OCI-LY1 (cell line): ENCODE results near the gene CHID1.
A peak's percentile ranks its signal among the peaks of the same experiment; 100 is the strongest.

Experiments used
- H2AFZ ChIP-seq: fragments of 200-600 bp; sonication (generic), shearing (Covaris generic); 2 replicates; pipeline ENCODE4 v1.6.0; 2014; ENCODE audit warnings: antibody characterized with exemption, mild to moderate bottlenecking, low read length
- H3F3A ChIP-seq: fragments of 200-600 bp; sonication (generic), shearing (Covaris generic); 2 replicates; pipeline ENCODE4 v1.6.0; 2014; ENCODE audit warnings: mild to moderate bottlenecking, antibody characterized with exemption, low read length, moderate library complexity; ENCODE audit not compliant: insufficient read depth
- H3K27ac ChIP-seq: fragments of 200-600 bp; sonication (generic); 2 replicates; pipeline ENCODE4 v1.5.1; 2014; ENCODE audit warnings: low read length, mixed run types, mild to moderate bottlenecking, low read depth; ENCODE audit not compliant: poor library complexity, severe bottlenecking
- H3K27me3 ChIP-seq: fragments of 200-600 bp; sonication (generic); 2 replicates; pipeline ENCODE4 v1.6.0; 2014; ENCODE audit warnings: antibody characterized with exemption, mild to moderate bottlenecking, low read length, moderate library complexity; ENCODE audit not compliant: insufficient read depth
- H3K36me3 ChIP-seq: fragments of 200-600 bp; sonication (generic); 2 replicates; pipeline ENCODE4 v1.6.1; 2014; ENCODE audit warnings: mild to moderate bottlenecking, antibody characterized with exemption, low read length, moderate library complexity, mixed read lengths; ENCODE audit not compliant: insufficient read depth
- H3K4me1 ChIP-seq: fragments of 200-600 bp; sonication (generic); 2 replicates; pipeline ENCODE4 v1.5.1; 2014; ENCODE audit warnings: mild to moderate bottlenecking, low read length, moderate library complexity; ENCODE audit not compliant: insufficient read depth, severe bottlenecking
- H3K4me2 ChIP-seq: fragments of 200-600 bp; sonication (generic), shearing (Covaris generic); 2 replicates; pipeline ENCODE4 v1.6.1; 2014; ENCODE audit warnings: low read length
- H3K4me3 ChIP-seq: fragments of 200-600 bp; sonication (generic); 2 replicates; pipeline ENCODE4 v1.5.1; 2014; ENCODE audit warnings: low read length, low read depth, mild to moderate bottlenecking, mixed read lengths; ENCODE audit not compliant: poor library complexity, severe bottlenecking
- H3K79me2 ChIP-seq: fragments of 200-600 bp; shearing (Covaris generic); 2 replicates; pipeline ENCODE4 v1.6.1; 2016; ENCODE audit warnings: mixed run types, low read length, mixed read lengths; ENCODE audit not compliant: insufficient read depth
- H3K9ac ChIP-seq: fragments of 200-600 bp; sonication (generic), shearing (Covaris generic); 2 replicates; pipeline ENCODE4 v1.6.1; 2014; ENCODE audit warnings: mild to moderate bottlenecking, low read length, mixed read lengths
- H3K9me2 ChIP-seq: fragments of 200-600 bp; sonication (generic), shearing (Covaris generic); 2 replicates; pipeline ENCODE4 v1.6.1; 2014; ENCODE audit warnings: low read depth, mild to moderate bottlenecking, low read length, mixed read lengths
- H3K9me3 ChIP-seq: fragments of 200-600 bp; shearing (Covaris generic); 2 replicates; pipeline ENCODE4 v1.6.1; 2014; ENCODE audit warnings: low read length, mixed read lengths
- H4K20me1 ChIP-seq: fragments of 200-600 bp; sonication (generic), shearing (Covaris generic); 2 replicates; pipeline ENCODE4 v1.6.0; 2016; ENCODE audit warnings: mild to moderate bottlenecking, low read length; ENCODE audit not compliant: insufficient read depth
- EZH2 ChIP-seq: fragments of 200-600 bp; sonication (generic), shearing (Covaris generic); IDR thresholded peaks from 2 replicates; pipeline ENCODE4 v1.8.0; 2017; ENCODE audit warnings: borderline replicate concordance, mixed run types, mild to moderate bottlenecking, antibody characterized with exemption, low read length, moderate library complexity, mixed read lengths
- TF ChIP-seq, protein P1 (sequence below): fragments of 200-600 bp; sonication (generic), shearing (Covaris generic); IDR thresholded peaks from 2 replicates; pipeline ENCODE4 v1.5.1; 2017; ENCODE audit warnings: mild to moderate bottlenecking, antibody characterized with exemption, low read length, moderate library complexity, mixed read lengths

CHID1 gene

DNA sequence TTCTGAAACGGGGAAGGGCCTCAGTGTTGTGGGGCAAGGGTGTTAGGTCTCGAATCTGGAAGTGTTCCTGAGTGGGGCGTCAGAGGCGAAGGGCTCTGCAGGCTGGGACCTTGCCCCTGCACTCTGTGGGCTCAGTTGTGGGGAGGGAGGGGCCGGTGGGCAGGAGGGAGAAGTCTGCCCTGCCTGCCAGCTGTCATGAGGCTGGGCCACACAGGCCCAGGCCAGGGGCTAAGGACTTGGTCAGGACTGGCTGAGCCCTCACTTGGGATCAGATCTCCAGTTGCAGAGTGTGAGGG, 82.8 kb downstream of the CHID1 start, which contains the start of gene CRACR2B:
CRACR2B (plus strand) TSS at position 23 of the 296 bp plus-strand sequence. CDS start 689 bp downstream, outside the sequence.
- TF ChIP-seq, protein P1, sequence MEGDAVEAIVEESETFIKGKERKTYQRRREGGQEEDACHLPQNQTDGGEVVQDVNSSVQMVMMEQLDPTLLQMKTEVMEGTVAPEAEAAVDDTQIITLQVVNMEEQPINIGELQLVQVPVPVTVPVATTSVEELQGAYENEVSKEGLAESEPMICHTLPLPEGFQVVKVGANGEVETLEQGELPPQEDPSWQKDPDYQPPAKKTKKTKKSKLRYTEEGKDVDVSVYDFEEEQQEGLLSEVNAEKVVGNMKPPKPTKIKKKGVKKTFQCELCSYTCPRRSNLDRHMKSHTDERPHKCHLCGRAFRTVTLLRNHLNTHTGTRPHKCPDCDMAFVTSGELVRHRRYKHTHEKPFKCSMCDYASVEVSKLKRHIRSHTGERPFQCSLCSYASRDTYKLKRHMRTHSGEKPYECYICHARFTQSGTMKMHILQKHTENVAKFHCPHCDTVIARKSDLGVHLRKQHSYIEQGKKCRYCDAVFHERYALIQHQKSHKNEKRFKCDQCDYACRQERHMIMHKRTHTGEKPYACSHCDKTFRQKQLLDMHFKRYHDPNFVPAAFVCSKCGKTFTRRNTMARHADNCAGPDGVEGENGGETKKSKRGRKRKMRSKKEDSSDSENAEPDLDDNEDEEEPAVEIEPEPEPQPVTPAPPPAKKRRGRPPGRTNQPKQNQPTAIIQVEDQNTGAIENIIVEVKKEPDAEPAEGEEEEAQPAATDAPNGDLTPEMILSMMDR: no peak
- no peak for TF ChIP-seq EZH2
- H3K9me2 ChIP-seq: no peaks in the 10 kb centered on the region
- peaks cover 14% of the 10 kb centered on the region for H3K36me3 ChIP-seq
- H3K9ac ChIP-seq: peak within 1 kb of the TSS; percentile 42; the same call in 1 of the 2 replicates
- no peaks in the 10 kb centered on the region for H3K79me2 ChIP-seq
- H2AFZ ChIP-seq: no peak within 1 kb of the TSS
- H4K20me1 ChIP-seq: no peaks in the 10 kb centered on the region
- peaks cover 31% of the 10 kb centered on the region for H3K4me1 ChIP-seq
- peak within 1 kb of the TSS; percentile 52 for H3K4me3 ChIP-seq
- H3K27ac ChIP-seq: no peak within 1 kb of the TSS
- peak within 1 kb of the TSS; percentile 73 for H3K4me2 ChIP-seq
- H3K9me3 ChIP-seq: no peaks in the 10 kb centered on the region
- no peaks in the 10 kb centered on the region for H3F3A ChIP-seq
- peaks cover 22% of the 10 kb centered on the region for H3K27me3 ChIP-seq

DNA sequence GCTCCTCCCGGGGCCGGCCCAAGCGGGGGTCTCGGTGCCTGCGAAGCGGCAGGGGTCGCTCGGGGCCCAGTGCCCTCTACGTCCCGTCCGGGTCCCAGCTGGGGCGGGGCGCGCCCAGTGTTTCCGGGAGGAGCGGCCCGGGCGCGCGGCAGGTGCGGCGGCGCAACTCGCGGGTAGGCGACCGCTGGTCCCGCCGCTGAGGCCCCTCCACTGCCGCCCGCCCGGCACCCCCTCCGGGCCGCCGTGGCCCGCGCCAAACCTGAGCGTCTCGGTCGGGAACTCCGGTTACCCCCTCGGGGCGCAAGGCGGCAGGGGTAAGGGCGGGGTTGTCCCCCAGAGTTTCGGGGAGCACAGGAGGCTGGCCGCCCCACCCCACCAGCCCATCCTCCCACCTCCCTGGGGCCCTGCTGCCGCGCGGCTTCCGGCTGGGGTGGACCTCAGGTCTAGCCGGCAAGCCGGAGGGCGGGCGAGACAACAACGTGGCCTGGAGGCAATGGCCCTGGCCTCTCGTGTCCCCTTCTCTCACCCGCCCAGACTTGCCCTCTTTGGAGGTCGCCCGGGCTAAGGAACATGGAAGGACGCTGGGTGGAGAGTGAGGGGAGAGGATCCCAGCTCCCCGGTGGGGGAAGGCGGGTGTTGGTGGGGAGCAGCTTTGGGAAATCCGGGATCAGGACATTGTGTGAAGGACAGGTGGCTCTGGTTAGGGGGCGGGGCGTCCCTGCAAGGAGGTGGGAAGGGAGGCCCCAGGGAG, 83.3 kb downstream of the CHID1 start:
- Histone ChIP-seq H3K9ac (peak overlapping the region; percentile 42; the same call in 1 of the 2 replicates), H3K9me3 (no peaks in the 10 kb centered on the region), H4K20me1 (no peaks in the 10 kb centered on the region), H3K9me2 (no peaks in the 10 kb centered on the region), H3K27me3 (peaks cover 22% of the 10 kb centered on the region), H3K79me2 (no peaks in the 10 kb centered on the region), H2AFZ (no peak overlapping the region), H3K4me2 (peak overlapping the region; percentile 73), H3K36me3 (peaks cover 14% of the 10 kb centered on the region), H3K27ac (no peak overlapping the region), H3K4me3 (peak overlapping the region; percentile 52), H3K4me1 (peaks cover 31% of the 10 kb centered on the region), H3F3A (no peaks in the 10 kb centered on the region)
- TF ChIP-seq, protein P1: no peak
- no peak for TF ChIP-seq EZH2

DNA sequence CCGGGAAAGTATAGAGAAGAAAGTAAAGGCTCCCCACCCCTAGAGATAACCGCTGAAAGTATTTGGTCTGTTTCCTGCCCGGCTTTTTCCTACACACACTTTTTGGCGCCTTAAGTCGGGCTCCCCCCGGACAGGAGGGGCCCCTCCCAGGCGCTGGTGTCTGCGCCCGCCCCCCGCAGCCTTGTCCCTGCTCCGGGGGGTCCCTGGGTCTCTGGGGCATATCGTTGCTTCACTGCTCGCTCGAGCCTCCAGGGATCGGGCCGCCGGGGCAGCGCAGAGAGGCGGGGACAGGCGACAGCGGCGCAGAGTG, 83.8 kb downstream of the CHID1 start:
- Histone ChIP-seq H3K36me3 (peaks cover 14% of the 10 kb centered on the region), H2AFZ (no peak overlapping the region), H3K9me3 (no peaks in the 10 kb centered on the region), H3K79me2 (no peaks in the 10 kb centered on the region), H3K27ac (no peak overlapping the region), H3K9me2 (no peaks in the 10 kb centered on the region), H4K20me1 (no peaks in the 10 kb centered on the region), H3K4me3 (peak overlapping the region; percentile 52), H3K4me1 (peaks cover 31% of the 10 kb centered on the region), H3K27me3 (peaks cover 22% of the 10 kb centered on the region), H3K4me2 (peak overlapping the region; percentile 73), H3F3A (no peaks in the 10 kb centered on the region), H3K9ac (peak overlapping the region; percentile 42; the same call in 1 of the 2 replicates)
- TF ChIP-seq EZH2: no peak
- TF ChIP-seq, protein P1: no peak
